Measurements from ENCODE around the gene ZBTB20.

ZBTB20 gene

DNA sequence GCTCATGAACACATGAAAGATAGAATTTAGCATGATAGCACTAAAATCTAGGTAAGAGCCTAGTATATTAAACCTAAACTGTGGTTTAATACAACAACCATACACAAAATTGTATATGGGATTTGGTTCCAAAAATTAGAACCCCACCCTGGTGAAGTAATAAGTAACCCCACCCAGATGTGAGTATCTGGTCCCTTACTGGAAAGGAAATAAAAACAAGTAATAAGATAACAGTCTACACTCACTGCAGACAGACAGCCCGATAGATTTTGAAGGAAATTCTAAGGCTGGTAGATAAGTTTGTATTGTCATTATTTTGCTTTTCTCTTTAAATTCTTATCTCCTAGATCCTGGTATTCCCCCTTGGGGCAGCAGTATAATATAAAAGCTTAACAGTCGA, 184.9 kb downstream of the ZBTB20 start:
- in situ Hi-C loops (cut with MboI; ENCODE audit: low sequenced_read_pairs, unreplicated experiment) = no loop called here
- TF ChIP-seq, protein P1, sequence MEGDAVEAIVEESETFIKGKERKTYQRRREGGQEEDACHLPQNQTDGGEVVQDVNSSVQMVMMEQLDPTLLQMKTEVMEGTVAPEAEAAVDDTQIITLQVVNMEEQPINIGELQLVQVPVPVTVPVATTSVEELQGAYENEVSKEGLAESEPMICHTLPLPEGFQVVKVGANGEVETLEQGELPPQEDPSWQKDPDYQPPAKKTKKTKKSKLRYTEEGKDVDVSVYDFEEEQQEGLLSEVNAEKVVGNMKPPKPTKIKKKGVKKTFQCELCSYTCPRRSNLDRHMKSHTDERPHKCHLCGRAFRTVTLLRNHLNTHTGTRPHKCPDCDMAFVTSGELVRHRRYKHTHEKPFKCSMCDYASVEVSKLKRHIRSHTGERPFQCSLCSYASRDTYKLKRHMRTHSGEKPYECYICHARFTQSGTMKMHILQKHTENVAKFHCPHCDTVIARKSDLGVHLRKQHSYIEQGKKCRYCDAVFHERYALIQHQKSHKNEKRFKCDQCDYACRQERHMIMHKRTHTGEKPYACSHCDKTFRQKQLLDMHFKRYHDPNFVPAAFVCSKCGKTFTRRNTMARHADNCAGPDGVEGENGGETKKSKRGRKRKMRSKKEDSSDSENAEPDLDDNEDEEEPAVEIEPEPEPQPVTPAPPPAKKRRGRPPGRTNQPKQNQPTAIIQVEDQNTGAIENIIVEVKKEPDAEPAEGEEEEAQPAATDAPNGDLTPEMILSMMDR (IDR thresholded peaks at IDR 0.05; ENCODE audit: borderline replicate concordance, control extremely low read depth, extremely low read depth, insufficient read depth, missing control alignments) = no peak
- DNase-seq (ENCODE audit: low spot score) = no peak

DNA sequence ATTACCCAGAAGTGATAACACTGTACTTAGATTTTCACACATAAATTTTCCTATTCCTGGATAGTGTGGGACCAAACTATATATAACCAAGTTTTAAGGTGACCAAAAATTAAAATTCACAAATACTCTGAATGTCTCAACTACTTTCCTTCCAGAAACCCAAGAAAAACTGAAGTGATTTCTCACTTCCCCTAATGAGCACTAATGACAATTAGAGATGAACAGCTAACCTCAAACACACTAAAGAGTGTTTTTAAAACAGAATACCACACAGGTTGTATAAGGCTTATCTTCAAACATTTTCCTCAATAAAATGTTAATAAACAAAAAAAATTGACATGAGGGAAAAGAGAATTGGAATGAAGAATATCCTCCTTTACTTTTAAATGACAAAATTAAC, 188.2 kb downstream of the ZBTB20 start:
- TF ChIP-seq, protein P1 (IDR thresholded peaks at IDR 0.05; ENCODE audit: borderline replicate concordance, control extremely low read depth, extremely low read depth, insufficient read depth, missing control alignments) = no peak
- in situ Hi-C loops (cut with MboI; ENCODE audit: low sequenced_read_pairs, unreplicated experiment) = no loop called here
- DNase-seq (ENCODE audit: low spot score) = no peak

DNA sequence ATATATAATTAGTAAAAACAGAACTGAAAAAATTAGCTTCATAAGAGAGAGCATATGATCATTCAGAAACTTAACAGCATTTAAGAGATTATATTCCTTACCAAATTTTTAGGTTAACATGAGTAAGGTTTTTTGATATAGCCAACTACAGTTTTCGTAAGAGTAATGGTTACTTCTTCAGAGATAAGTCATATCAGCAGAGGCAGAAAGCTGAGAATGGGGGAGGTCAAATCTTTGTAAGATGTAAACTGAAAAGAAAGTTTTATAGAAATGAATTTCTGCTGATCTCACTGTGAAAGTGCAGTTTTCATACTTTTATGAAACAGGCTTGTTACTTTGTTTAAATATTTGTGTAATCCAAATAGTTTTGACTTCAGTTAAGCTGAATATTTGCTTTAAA, 193.3 kb downstream of the ZBTB20 start:
- DNase-seq (ENCODE audit: low spot score) = no peak
- TF ChIP-seq, protein P1 (IDR thresholded peaks at IDR 0.05; ENCODE audit: borderline replicate concordance, control extremely low read depth, extremely low read depth, insufficient read depth, missing control alignments) = no peak
- in situ Hi-C loops (cut with MboI; ENCODE audit: low sequenced_read_pairs, unreplicated experiment) = no loop called here

DNA sequence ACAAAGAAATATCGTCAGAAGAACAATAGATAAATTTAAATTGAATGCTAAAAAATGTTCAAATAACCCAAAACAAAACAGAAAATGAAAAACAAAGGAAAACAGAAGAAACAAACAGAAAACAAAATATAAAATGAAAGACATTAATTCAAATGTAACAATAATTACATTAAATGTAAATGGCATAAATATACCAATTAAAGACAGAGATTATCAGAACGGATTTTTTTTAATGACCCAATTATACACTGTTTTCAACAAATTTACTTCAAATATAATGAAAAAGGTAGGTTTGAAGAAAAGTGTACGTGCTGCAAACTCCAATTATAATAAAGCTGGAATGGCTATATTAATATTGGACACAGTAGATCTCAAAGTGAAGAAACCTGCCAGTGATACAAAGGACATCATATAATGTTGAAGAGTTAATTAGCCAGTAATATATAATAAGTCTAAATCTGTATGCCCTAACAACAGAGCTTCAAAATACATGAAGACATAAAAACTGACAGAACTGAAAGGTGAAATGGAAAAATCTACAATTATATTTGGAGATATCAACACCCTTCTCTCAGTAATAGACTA, 193.8 kb downstream of the ZBTB20 start:
- in situ Hi-C loops (cut with MboI; ENCODE audit: low sequenced_read_pairs, unreplicated experiment) = no loop called here
- no peak for DNase-seq (ENCODE audit: low spot score)
- TF ChIP-seq, protein P1 (IDR thresholded peaks at IDR 0.05; ENCODE audit: borderline replicate concordance, control extremely low read depth, extremely low read depth, insufficient read depth, missing control alignments) = no peak

DNA sequence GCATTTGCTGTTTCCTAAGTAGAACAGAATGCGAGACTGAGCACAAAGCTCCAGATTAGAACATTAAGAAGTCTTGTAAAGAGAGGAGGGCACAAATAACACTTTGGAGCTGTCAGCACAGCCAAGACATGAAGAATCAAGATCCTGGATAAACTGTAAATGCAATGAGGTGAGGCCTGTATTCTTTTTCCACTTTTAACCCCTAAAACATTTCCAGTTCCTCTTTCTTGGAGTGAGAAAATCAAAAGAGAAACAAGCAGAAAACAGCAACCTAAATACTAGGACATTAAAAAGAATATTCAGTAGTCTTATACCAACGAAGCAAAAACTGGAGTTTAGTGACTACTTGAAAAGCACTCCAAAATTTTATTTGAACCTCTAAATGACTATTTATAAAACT, 204.3 kb downstream of the ZBTB20 start:
- TF ChIP-seq, protein P1 (IDR thresholded peaks at IDR 0.05; ENCODE audit: borderline replicate concordance, control extremely low read depth, extremely low read depth, insufficient read depth, missing control alignments) = no peak
- in situ Hi-C loops (cut with MboI; ENCODE audit: low sequenced_read_pairs, unreplicated experiment) = no loop called here
- DNase-seq (ENCODE audit: low spot score) = no peak

DNA sequence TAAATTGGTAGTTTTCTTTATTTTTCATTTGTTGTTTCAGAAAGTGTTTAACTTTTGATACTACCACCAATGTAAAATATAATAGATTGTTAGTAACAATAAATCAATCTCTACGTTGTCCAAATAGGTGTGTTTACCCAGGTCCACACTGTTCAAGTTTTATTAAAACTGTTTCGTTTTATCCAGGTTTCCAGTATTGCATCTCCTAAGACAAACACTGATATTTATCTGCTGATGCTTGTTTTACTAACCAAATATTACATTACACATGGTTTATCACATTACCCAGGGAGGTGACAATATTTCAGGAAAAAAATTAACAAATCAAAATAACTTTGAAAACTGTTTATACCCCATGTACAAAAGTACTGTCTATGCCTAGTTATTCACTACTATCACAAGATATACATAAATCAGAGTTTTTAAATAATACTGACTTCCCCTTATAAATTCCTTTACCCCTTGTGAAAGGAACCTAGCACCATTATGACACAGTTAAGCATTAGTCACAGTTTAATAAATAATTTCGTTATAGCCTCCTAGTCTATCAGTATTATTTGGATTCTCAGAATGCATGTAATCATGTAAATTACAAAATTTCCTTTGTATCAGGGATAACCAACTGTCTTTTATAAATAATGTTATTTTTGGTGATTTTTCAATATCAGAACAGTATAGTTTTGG, 205.3 kb downstream of the ZBTB20 start:
- no peak for DNase-seq (ENCODE audit: low spot score)
- in situ Hi-C loops (cut with MboI; ENCODE audit: low sequenced_read_pairs, unreplicated experiment) = no loop called here
- TF ChIP-seq, protein P1 (IDR thresholded peaks at IDR 0.05; ENCODE audit: borderline replicate concordance, control extremely low read depth, extremely low read depth, insufficient read depth, missing control alignments) = no peak

All from GM13976 (cell line).